ENCODE data around the gene SGCA.

DNA sequence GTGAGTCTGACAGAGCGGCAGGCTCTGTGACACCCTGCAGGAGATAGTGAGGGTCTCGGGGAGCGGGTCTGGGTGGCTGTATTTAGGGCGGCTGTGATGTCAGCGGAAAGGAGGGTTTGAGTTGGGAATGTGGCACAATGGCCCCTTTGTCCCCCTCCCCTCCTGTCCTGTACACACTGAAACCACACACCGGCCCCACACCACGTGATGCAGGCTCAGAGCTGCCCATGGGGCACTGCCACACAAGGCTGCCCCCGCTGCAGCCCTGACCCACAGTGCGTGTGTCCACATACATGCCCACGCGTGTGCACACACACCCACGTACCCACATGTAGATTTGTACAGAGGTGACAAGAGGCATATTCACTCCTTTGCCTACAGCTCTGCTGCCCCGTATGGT is 15.3 kb downstream of the SGCA start:
- TF ChIP-seq, protein P1, sequence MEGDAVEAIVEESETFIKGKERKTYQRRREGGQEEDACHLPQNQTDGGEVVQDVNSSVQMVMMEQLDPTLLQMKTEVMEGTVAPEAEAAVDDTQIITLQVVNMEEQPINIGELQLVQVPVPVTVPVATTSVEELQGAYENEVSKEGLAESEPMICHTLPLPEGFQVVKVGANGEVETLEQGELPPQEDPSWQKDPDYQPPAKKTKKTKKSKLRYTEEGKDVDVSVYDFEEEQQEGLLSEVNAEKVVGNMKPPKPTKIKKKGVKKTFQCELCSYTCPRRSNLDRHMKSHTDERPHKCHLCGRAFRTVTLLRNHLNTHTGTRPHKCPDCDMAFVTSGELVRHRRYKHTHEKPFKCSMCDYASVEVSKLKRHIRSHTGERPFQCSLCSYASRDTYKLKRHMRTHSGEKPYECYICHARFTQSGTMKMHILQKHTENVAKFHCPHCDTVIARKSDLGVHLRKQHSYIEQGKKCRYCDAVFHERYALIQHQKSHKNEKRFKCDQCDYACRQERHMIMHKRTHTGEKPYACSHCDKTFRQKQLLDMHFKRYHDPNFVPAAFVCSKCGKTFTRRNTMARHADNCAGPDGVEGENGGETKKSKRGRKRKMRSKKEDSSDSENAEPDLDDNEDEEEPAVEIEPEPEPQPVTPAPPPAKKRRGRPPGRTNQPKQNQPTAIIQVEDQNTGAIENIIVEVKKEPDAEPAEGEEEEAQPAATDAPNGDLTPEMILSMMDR (IDR thresholded peaks at IDR 0.05), result no peak
- TF ChIP-seq POLR2A (IDR thresholded peaks at IDR 0.05), result no peak

All from body of pancreas (tissue), 4 donors.